AG10803 (cell line): ENCODE data around the gene GBE1.

Experiments used
- DNase-seq: peaks from one replicate; pipeline ENCODE4 v3.0.0; 2010; ENCODE audit warnings: low read depth
- H3K4me3 ChIP-seq: 2 replicates; pipeline ENCODE4 v1.5.1; 2011; ENCODE audit warnings: mild to moderate bottlenecking, low read length, control low read depth
- TF ChIP-seq, protein P1 (sequence below): conservative IDR thresholded peaks from 2 replicates; pipeline ENCODE4 v1.5.1; 2011; ENCODE audit warnings: mild to moderate bottlenecking, low read length, control low read depth, inconsistent platforms

The GBE1 gene

GRCh38 chr3:81531846-81532245, 229.6 kb downstream of the GBE1 start:
- TF ChIP-seq, protein P1, sequence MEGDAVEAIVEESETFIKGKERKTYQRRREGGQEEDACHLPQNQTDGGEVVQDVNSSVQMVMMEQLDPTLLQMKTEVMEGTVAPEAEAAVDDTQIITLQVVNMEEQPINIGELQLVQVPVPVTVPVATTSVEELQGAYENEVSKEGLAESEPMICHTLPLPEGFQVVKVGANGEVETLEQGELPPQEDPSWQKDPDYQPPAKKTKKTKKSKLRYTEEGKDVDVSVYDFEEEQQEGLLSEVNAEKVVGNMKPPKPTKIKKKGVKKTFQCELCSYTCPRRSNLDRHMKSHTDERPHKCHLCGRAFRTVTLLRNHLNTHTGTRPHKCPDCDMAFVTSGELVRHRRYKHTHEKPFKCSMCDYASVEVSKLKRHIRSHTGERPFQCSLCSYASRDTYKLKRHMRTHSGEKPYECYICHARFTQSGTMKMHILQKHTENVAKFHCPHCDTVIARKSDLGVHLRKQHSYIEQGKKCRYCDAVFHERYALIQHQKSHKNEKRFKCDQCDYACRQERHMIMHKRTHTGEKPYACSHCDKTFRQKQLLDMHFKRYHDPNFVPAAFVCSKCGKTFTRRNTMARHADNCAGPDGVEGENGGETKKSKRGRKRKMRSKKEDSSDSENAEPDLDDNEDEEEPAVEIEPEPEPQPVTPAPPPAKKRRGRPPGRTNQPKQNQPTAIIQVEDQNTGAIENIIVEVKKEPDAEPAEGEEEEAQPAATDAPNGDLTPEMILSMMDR: no peak
- DNase-seq: no peak
- no peak overlapping the region for H3K4me3 ChIP-seq

DNA sequence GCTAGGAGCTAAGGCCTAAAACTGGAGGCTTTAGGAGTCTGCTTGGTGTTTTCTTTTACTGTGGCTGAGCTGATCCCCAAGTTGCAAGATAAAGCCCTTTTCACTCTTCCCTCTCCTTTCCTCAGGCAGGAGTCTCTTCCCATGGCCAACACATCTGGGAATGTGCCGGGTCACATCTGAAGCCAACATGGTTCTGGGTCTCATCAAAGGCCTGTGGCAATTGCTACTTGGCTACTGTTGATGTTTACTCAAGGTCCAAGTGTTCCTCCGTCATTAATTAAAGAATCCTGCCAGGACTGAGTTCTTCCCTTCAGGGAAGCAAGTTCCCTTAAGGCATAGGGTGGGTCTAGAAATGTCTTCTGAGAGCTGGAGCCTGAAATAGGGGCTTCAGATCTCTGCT, 230.2 kb downstream of the GBE1 start:
- TF ChIP-seq, protein P1: no peak
- no peak overlapping the region for H3K4me3 ChIP-seq
- peak; percentile 21 for DNase-seq

GRCh38 chr3:81530180-81530939, 231.1 kb downstream of the GBE1 start:
- TF ChIP-seq, protein P1: no peak
- DNase-seq: no peak

GRCh38 chr3:81521855-81522254, 239.6 kb downstream of the GBE1 start:
- TF ChIP-seq, protein P1: no peak
- no peak for DNase-seq
- H3K4me3 ChIP-seq: no peak overlapping the region

More at GRCh38 chr3:81530180-81530939, 231.1 kb downstream of the GBE1 start:
- no peak overlapping the region for H3K4me3 ChIP-seq

GRCh38 chr3:81518945-81519344, 242.5 kb downstream of the GBE1 start:
- no peak for DNase-seq
- TF ChIP-seq, protein P1: no peak
- H3K4me3 ChIP-seq: no peak overlapping the region

- TF ChIP-seq, protein P1: no peak
- H3K4me3 ChIP-seq: no peak overlapping the region
- no peak for DNase-seq
These were observed 245.4 kb downstream of the GBE1 start for GRCh38 chr3:81516042-81516441.

- DNase-seq: no peak
- TF ChIP-seq, protein P1: no peak
- H3K4me3 ChIP-seq: no peak overlapping the region
These were observed 247.9 kb downstream of the GBE1 start for GRCh38 chr3:81513591-81513990.
